SK-N-SH (cell line): Measurements from ENCODE around the gene SPEG. TPM values are rescaled to one million over a fixed set of nuclear protein-coding genes. Genes with fewer than 3 reads are reported as not detected.

Experiments used
- CTCF ChIA-PET: fragments of 300-600, 350-600 bp; formaldehyde crosslinking; extraction: SDS; loops from one replicate; lab custom pipeline; 2021; lab: Yijun Ruan, JAX
- POLR2A ChIA-PET: fragments of 350-600 bp; sonication (Branson Sonifier 250); formaldehyde crosslinking; extraction: SDS; loops from one replicate; lab custom pipeline; 2020; ENCODE audit warnings: antibody characterized with exemption, inconsistent platforms; lab: Yijun Ruan, JAX
- DNase-seq: peaks from one replicate; pipeline ENCODE4 v3.0.0; 2012
- H2AFZ ChIP-seq: fragments of 200-600 bp; sonication (generic); 2 replicates; pipeline ENCODE4 v1.8.1; 2016; ENCODE audit warnings: antibody characterized with exemption, mild to moderate bottlenecking, low read depth
- H3F3A ChIP-seq: fragments of 200-600 bp; sonication (generic); replicated peaks from 2 replicates; pipeline ENCODE3; 2016; ENCODE audit warnings: antibody characterized with exemption, mild to moderate bottlenecking; ENCODE audit not compliant: insufficient read depth
- H3K27ac ChIP-seq, 2 experiments: fragments of 200-500 bp in 1 of 2; fragments of 200-600 bp in 1 of 2; sonication (Bioruptor generic) in 1 of 2; sonication (generic), shearing (Covaris generic) in 1 of 2; 2 replicates each; pipeline versions ENCODE4 v1.5.1 to v1.6.1; 2014 to 2016; ENCODE audit warnings: low read depth in 2 of 2, inconsistent platforms in 1 of 2, low read length in 1 of 2, mild to moderate bottlenecking in 1 of 2, mixed read lengths in 1 of 2
- H3K27me3 ChIP-seq: fragments of 200-600 bp; sonication (generic), shearing (Covaris generic); 2 replicates; pipeline ENCODE4 v1.6.1; 2016; ENCODE audit warnings: mixed run types; ENCODE audit not compliant: insufficient read depth
- H3K36me3 ChIP-seq, 2 experiments: fragments of 200-500 bp in 1 of 2; fragments of 200-600 bp in 1 of 2; sonication (Bioruptor generic) in 1 of 2; sonication (generic) in 1 of 2; replicated peaks in 1 of 2; 2 replicates each; pipeline versions ENCODE3 to v1.5.1; 2014 to 2016; ENCODE audit warnings: low read length in 1 of 2, mild to moderate bottlenecking in 1 of 2; ENCODE audit not compliant: insufficient read depth in 2 of 2, control insufficient read depth in 1 of 2
- H3K4me1 ChIP-seq, 2 experiments: fragments of 200-500 bp in 1 of 2; fragments of 200-600 bp in 1 of 2; sonication (Bioruptor generic) in 1 of 2; sonication (generic), shearing (Covaris generic) in 1 of 2; 2 replicates each; pipeline versions ENCODE4 v1.5.1 to v1.6.1; 2014 to 2016; ENCODE audit warnings: low read depth in 1 of 2, low read length in 1 of 2, mixed run types in 1 of 2; ENCODE audit not compliant: insufficient read depth in 2 of 2, control insufficient read depth in 1 of 2
- H3K4me2 ChIP-seq: fragments of 200-600 bp; sonication (generic), shearing (Covaris generic); 2 replicates; pipeline ENCODE4 v1.6.1; 2017; ENCODE audit warnings: mixed run types
- H3K4me3 ChIP-seq, 2 experiments: fragments of 200-500 bp in 1 of 2; fragments of 200-600 bp in 1 of 2; sonication (Bioruptor generic) in 1 of 2; sonication (generic), shearing (Covaris generic) in 1 of 2; 2 replicates each; pipeline versions ENCODE4 v1.5.1 to v1.8.1; 2014 to 2016; ENCODE audit warnings: low read depth in 2 of 2, inconsistent platforms in 1 of 2, low read length in 1 of 2, mild to moderate bottlenecking in 1 of 2, mixed read lengths in 1 of 2, moderate library complexity in 1 of 2
- H3K79me2 ChIP-seq: fragments of 200-600 bp; sonication (generic); 2 replicates; pipeline ENCODE4 v1.8.1; 2017; ENCODE audit warnings: mild to moderate bottlenecking; ENCODE audit not compliant: insufficient read depth
- H3K9ac ChIP-seq: fragments of 200-600 bp; sonication (generic); 2 replicates; pipeline ENCODE4 v1.6.1; 2017; ENCODE audit warnings: mixed run types
- H3K9me2 ChIP-seq: fragments of 200-600 bp; sonication (generic); 2 replicates; pipeline ENCODE4 v1.6.1; 2017; ENCODE audit warnings: mixed run types
- H3K9me3 ChIP-seq: fragments of 200-600 bp; sonication (generic); 2 replicates; pipeline ENCODE4 v1.6.1; 2017; ENCODE audit warnings: mixed run types, mild to moderate bottlenecking, moderate library complexity
- H4K20me1 ChIP-seq: fragments of 200-600 bp; sonication (generic); 2 replicates; pipeline ENCODE4 v1.6.1; 2017; ENCODE audit warnings: mild to moderate bottlenecking, mixed run types; ENCODE audit not compliant: insufficient read depth
- CHD2 ChIP-seq: fragments of 150-350 bp; IDR thresholded peaks from 2 replicates; pipeline ENCODE4 v1.6.1; 2018; ENCODE audit warnings: low read length; ENCODE audit not compliant: partially characterized antibody
- CTCF ChIP-seq: fragments of 200-600 bp; sonication (generic); IDR thresholded peaks from 2 replicates; pipeline ENCODE4 v1.6.1; 2017; ENCODE audit warnings: antibody characterized with exemption, mild to moderate bottlenecking, moderate library complexity
- EP300 ChIP-seq, 2 experiments: IDR thresholded peaks; 2 replicates each; pipeline versions ENCODE4 v1.4.0 to v1.6.1; 2012; ENCODE audit warnings: borderline replicate concordance in 1 of 2, low read depth in 1 of 2, low read length in 1 of 2
- FOSL2 ChIP-seq: IDR thresholded peaks from 2 replicates; pipeline ENCODE4 v1.4.0; 2012; ENCODE audit warnings: low read depth, mild to moderate bottlenecking, moderate library complexity, borderline replicate concordance
- GABPA ChIP-seq: IDR thresholded peaks from 2 replicates; pipeline ENCODE4 v1.4.0; 2012; ENCODE audit warnings: low read depth, mild to moderate bottlenecking
- GATA2 ChIP-seq: sonication (generic); formaldehyde crosslinking; IDR thresholded peaks from 2 replicates; pipeline ENCODE4 v1.5.0; 2020; ENCODE audit warnings: mild to moderate bottlenecking, missing genetic modification reagents
- JUND ChIP-seq: IDR thresholded peaks from 2 replicates; pipeline ENCODE4 v1.4.0; 2012
- MXI1 ChIP-seq: IDR thresholded peaks from 2 replicates; pipeline ENCODE4 v1.6.1; 2012; ENCODE audit warnings: mild to moderate bottlenecking, low read depth, low read length, improper control_type of control experiment
- NRF1 ChIP-seq: IDR thresholded peaks from 2 replicates; pipeline ENCODE4 v1.6.1; 2012; ENCODE audit warnings: low read depth, mild to moderate bottlenecking, low read length
- POLR2AphosphoS5 ChIP-seq: IDR thresholded peaks from 2 replicates; pipeline ENCODE4 v1.6.1; 2012; ENCODE audit warnings: low read depth, low read length
- RAD21 ChIP-seq: IDR thresholded peaks from 2 replicates; pipeline ENCODE4 v1.6.1; 2012; ENCODE audit warnings: mild to moderate bottlenecking, low read length
- RCOR1 ChIP-seq: fragments of 150-350 bp; IDR thresholded peaks from 2 replicates; pipeline ENCODE4 v1.6.1; 2017; ENCODE audit warnings: antibody characterized with exemption, low read length
- RXRA ChIP-seq: IDR thresholded peaks from 2 replicates; pipeline ENCODE4 v1.4.0; 2012; ENCODE audit warnings: low read depth, mild to moderate bottlenecking, borderline replicate concordance
- SIN3A ChIP-seq: IDR thresholded peaks from 2 replicates; pipeline ENCODE4 v1.6.1; 2012; ENCODE audit warnings: low read depth, mild to moderate bottlenecking, low read length, moderate library complexity, borderline replicate concordance
- SMC3 ChIP-seq: IDR thresholded peaks from 2 replicates; pipeline ENCODE4 v1.6.1; 2012; ENCODE audit warnings: low read depth, low read length, improper control_type of control experiment
- TAF1 ChIP-seq: IDR thresholded peaks from 2 replicates; pipeline ENCODE4 v1.6.1; 2012; ENCODE audit warnings: low read depth, mild to moderate bottlenecking, low read length, moderate library complexity, borderline replicate concordance
- TCF12 ChIP-seq: IDR thresholded peaks from 2 replicates; pipeline ENCODE4 v1.4.0; 2012
- TEAD4 ChIP-seq: IDR thresholded peaks from 2 replicates; pipeline ENCODE4 v1.4.0; 2012; ENCODE audit warnings: mild to moderate bottlenecking, borderline replicate concordance; ENCODE audit not compliant: insufficient read depth
- YY1 ChIP-seq: IDR thresholded peaks from 2 replicates; pipeline ENCODE4 v1.4.0; 2012; ENCODE audit warnings: low read depth, mild to moderate bottlenecking
- ZBTB33 ChIP-seq: IDR thresholded peaks from 2 replicates; pipeline ENCODE4 v1.4.0; 2012; ENCODE audit warnings: low read depth, borderline replicate concordance
- WGBS: methylation state at CpG from one replicate; pipeline ENCODE4 v1.1.6; 2017; ENCODE audit warnings: low lambda C conversion rate; 5-methylcytosine and 5-hydroxymethylcytosine counted together
- polyA plus RNA-seq, 3 experiments: library from polyadenylated mRNA; depleted of rRNA; stranded (reverse); fragments of >200 nt; gene quantifications; 2 replicates each; pipeline ENCODE4 v1.2.3, GENCODE V29; 2012
- TF ChIP-seq, protein P1 (sequence below): fragments of 150-350 bp; IDR thresholded peaks from 2 replicates; pipeline ENCODE4 v1.6.1; 2016; ENCODE audit warnings: mild to moderate bottlenecking, low read depth, low read length
- TF ChIP-seq, protein P2 (sequence below): IDR thresholded peaks from 2 replicates; pipeline ENCODE4 v1.6.1; 2012; ENCODE audit warnings: mild to moderate bottlenecking, low read depth, low read length, moderate library complexity

SPEG gene
- polyA plus RNA-seq, 1 of the 3 experiments (the other 2 are of a cell fraction), result 107 TPM

GRCh38 chr2:219530048-219530963 is 95.7 kb downstream of the SPEG start:
- ChIA-PET CTCF (interaction anchor here (0.6 to 62.1 kb wide), 50 partner anchors 11 to 359 kb away, joined by 3 to 2824 read pairs (median 4); partner anchors contain the start of genes ASIC4, CHPF, DNAJB2 and DNPEP), POLR2A (interaction anchor here (0.8 to 8.0 kb wide), 9 partner anchors 10 to 125 kb away, joined by 3 to 210 read pairs (median 4); partner anchors contain the start of genes ASIC4 and GMPPA)
- no peak for TF ChIP-seq EP300 (IDR thresholded peaks at IDR 0.05; ENCODE audit: borderline replicate concordance in 1 of 2, low read depth in 1 of 2, low read length in 1 of 2)
- TF ChIP-seq ZBTB33, result no peak
- peak; percentile 99 for TF ChIP-seq SMC3
- no peak for TF ChIP-seq GATA2 (CRISPR knock-in tag)
- no peak for TF ChIP-seq FOSL2
- TF ChIP-seq RAD21, result peak; percentile 99
- no peak for TF ChIP-seq TAF1
- no peak for TF ChIP-seq SIN3A
- peak; percentile 64 for TF ChIP-seq NRF1
- peak; percentile 91 for TF ChIP-seq CTCF
- no peak for TF ChIP-seq TCF12
- peak; percentile 74 for TF ChIP-seq CHD2
- TF ChIP-seq, protein P1, sequence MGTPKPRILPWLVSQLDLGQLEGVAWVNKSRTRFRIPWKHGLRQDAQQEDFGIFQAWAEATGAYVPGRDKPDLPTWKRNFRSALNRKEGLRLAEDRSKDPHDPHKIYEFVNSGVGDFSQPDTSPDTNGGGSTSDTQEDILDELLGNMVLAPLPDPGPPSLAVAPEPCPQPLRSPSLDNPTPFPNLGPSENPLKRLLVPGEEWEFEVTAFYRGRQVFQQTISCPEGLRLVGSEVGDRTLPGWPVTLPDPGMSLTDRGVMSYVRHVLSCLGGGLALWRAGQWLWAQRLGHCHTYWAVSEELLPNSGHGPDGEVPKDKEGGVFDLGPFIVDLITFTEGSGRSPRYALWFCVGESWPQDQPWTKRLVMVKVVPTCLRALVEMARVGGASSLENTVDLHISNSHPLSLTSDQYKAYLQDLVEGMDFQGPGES, result no peak
- no peak for TF ChIP-seq POLR2AphosphoS5
- TF ChIP-seq MXI1, result 0 out of 2 replicates have a peak, but pooled peaks have one; percentile 24
- TF ChIP-seq, protein P2, sequence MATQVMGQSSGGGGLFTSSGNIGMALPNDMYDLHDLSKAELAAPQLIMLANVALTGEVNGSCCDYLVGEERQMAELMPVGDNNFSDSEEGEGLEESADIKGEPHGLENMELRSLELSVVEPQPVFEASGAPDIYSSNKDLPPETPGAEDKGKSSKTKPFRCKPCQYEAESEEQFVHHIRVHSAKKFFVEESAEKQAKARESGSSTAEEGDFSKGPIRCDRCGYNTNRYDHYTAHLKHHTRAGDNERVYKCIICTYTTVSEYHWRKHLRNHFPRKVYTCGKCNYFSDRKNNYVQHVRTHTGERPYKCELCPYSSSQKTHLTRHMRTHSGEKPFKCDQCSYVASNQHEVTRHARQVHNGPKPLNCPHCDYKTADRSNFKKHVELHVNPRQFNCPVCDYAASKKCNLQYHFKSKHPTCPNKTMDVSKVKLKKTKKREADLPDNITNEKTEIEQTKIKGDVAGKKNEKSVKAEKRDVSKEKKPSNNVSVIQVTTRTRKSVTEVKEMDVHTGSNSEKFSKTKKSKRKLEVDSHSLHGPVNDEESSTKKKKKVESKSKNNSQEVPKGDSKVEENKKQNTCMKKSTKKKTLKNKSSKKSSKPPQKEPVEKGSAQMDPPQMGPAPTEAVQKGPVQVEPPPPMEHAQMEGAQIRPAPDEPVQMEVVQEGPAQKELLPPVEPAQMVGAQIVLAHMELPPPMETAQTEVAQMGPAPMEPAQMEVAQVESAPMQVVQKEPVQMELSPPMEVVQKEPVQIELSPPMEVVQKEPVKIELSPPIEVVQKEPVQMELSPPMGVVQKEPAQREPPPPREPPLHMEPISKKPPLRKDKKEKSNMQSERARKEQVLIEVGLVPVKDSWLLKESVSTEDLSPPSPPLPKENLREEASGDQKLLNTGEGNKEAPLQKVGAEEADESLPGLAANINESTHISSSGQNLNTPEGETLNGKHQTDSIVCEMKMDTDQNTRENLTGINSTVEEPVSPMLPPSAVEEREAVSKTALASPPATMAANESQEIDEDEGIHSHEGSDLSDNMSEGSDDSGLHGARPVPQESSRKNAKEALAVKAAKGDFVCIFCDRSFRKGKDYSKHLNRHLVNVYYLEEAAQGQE, result 0 out of 2 replicates have a peak, but pooled peaks have one; percentile 12
- no peak for TF ChIP-seq RXRA
- TF ChIP-seq TEAD4, result no peak
- no peak for TF ChIP-seq GABPA
- no peak; the same call in 1 of the 2 replicates for TF ChIP-seq RCOR1
- no peak for TF ChIP-seq YY1
- TF ChIP-seq JUND, result no peak
- H3K79me2 ChIP-seq, result no peaks in the 10 kb centered on the region
- peak overlapping the region; percentile 64; the same call in 1 of the 2 replicates for H2AFZ ChIP-seq
- no peaks in the 10 kb centered on the region for H3K9me3 ChIP-seq
- no peaks in the 10 kb centered on the region for H3F3A ChIP-seq
- no peaks in the 10 kb centered on the region for H4K20me1 ChIP-seq
- no peaks in the 10 kb centered on the region for H3K36me3 ChIP-seq
- H3K27ac ChIP-seq, result peak overlapping the region in 1 of 2 experiments; percentile 12; a peak in 1 of 4 replicates
- peak overlapping the region; percentile 67; the same call in 1 of the 2 replicates for H3K4me2 ChIP-seq
- no peaks in the 10 kb centered on the region; the same call in 1 of the 2 replicates for H3K27me3 ChIP-seq
- no peak overlapping the region for H3K9ac ChIP-seq
- peaks cover 0 to 38% of the 10 kb centered on the region in 2 experiments; a peak in 2 of 4 replicates for H3K4me1 ChIP-seq
- no peaks in the 10 kb centered on the region for H3K9me2 ChIP-seq
- peak; percentile 93 for DNase-seq
- 29% methylated on average over 14 of the region's 21 CpGs for WGBS
- peak overlapping the region; percentile 28 to 36; a peak in 3 of 4 replicates for H3K4me3 ChIP-seq
